Neural cell (in vitro differentiated cells): ENCODE data around the gene HMGXB4. TPM values are rescaled to one million over a fixed set of nuclear protein-coding genes. Genes with fewer than 3 reads are reported as not detected.

Experiments
- H2AFZ ChIP-seq: fragments of 200-600, 300-800 bp; sonication (generic), shearing (Covaris generic); 2 replicates; pipeline ENCODE4 v1.6.0; 2014; ENCODE audit warnings: low read depth, mild to moderate bottlenecking, antibody characterized with exemption, low read length, moderate library complexity
- H3F3A ChIP-seq: fragments of 200-600 bp; shearing (Covaris generic); 2 replicates; pipeline ENCODE4 v1.6.1; 2016; ENCODE audit warnings: mild to moderate bottlenecking, moderate library complexity, mixed read lengths, antibody characterized with exemption, low read length; ENCODE audit not compliant: insufficient read depth, poor library complexity, severe bottlenecking
- H3K27ac ChIP-seq: fragments of 200-600, 300-800 bp; sonication (generic), shearing (Covaris generic); 2 replicates; pipeline ENCODE4 v1.5.1; 2014; ENCODE audit warnings: mild to moderate bottlenecking, low read length, moderate library complexity
- H3K27me3 ChIP-seq: fragments of 300-800, 200-600 bp; sonication (generic), shearing (Covaris generic); 2 replicates; pipeline ENCODE4 v1.6.0; 2014; ENCODE audit warnings: mild to moderate bottlenecking, low read depth, low read length, moderate library complexity; ENCODE audit not compliant: insufficient read depth
- H3K36me3 ChIP-seq: fragments of 300-800, 200-600 bp; sonication (generic), shearing (Covaris generic); 2 replicates; pipeline ENCODE4 v1.5.1; 2014; ENCODE audit warnings: mild to moderate bottlenecking, antibody characterized with exemption, low read length, moderate library complexity; ENCODE audit not compliant: insufficient read depth
- H3K4me2 ChIP-seq: fragments of 300-800, 200-600 bp; sonication (generic), shearing (Covaris generic); 2 replicates; pipeline ENCODE4 v1.6.0; 2014; ENCODE audit warnings: mild to moderate bottlenecking, low read length
- H3K4me3 ChIP-seq: fragments of 300-800, 200-600 bp; sonication (generic), shearing (Covaris generic); 2 replicates; pipeline ENCODE4 v1.5.1; 2014; ENCODE audit warnings: mild to moderate bottlenecking, low read length, moderate library complexity
- H3K79me2 ChIP-seq: fragments of 200-600 bp; shearing (Covaris generic); replicated peaks from 2 replicates; pipeline ENCODE4 v1.6.0; 2014; ENCODE audit warnings: mild to moderate bottlenecking, low read length, moderate library complexity; ENCODE audit not compliant: insufficient read depth
- H3K9ac ChIP-seq: fragments of 300-800, 200-600 bp; sonication (generic), shearing (Covaris generic); 2 replicates; pipeline ENCODE4 v1.6.1; 2016; ENCODE audit warnings: mild to moderate bottlenecking, low read length, mixed read lengths
- H3K9me2 ChIP-seq: fragments of 200-600 bp; shearing (Covaris generic); 2 replicates; pipeline ENCODE4 v1.6.1; 2016; ENCODE audit warnings: mild to moderate bottlenecking, low read length, mixed read lengths; ENCODE audit not compliant: insufficient read depth
- H3K9me3 ChIP-seq: fragments of 200-600, 300-800 bp; sonication (generic), shearing (Covaris generic); 2 replicates; pipeline ENCODE4 v1.6.1; 2016; ENCODE audit warnings: mild to moderate bottlenecking, mixed run types, low read length, moderate library complexity, mixed read lengths
- H4K20me1 ChIP-seq: fragments of 200-600 bp; shearing (Covaris generic); 2 replicates; pipeline ENCODE4 v1.6.1; 2016; ENCODE audit warnings: mild to moderate bottlenecking, mixed run types; ENCODE audit not compliant: insufficient read depth
- EP300 ChIP-seq: fragments of 450-650 bp; conservative IDR thresholded peaks from 2 replicates; pipeline ENCODE4 v1.6.1; 2014; ENCODE audit warnings: antibody characterized with exemption, mild to moderate bottlenecking, moderate library complexity; ENCODE audit not compliant: poor library complexity, severe bottlenecking
- EZH2 ChIP-seq: fragments of 200-600, 300-800 bp; shearing (Covaris generic), sonication (generic); IDR thresholded peaks from 2 replicates; pipeline ENCODE4 v1.6.1; 2014; ENCODE audit warnings: antibody characterized with exemption, low read length, borderline replicate concordance, mild to moderate bottlenecking; ENCODE audit not compliant: insufficient read depth, poor library complexity, severe bottlenecking
- MXI1 ChIP-seq: fragments of 450-650 bp; conservative IDR thresholded peaks from 2 replicates; pipeline ENCODE4 v1.6.1; 2014; ENCODE audit warnings: antibody characterized with exemption, mild to moderate bottlenecking; ENCODE audit not compliant: poor library complexity, severe bottlenecking
- POLR2AphosphoS5 ChIP-seq: IDR thresholded peaks from 2 replicates; pipeline ENCODE4 v1.6.1; 2012
- RAD21 ChIP-seq: fragments of 450-650 bp; conservative IDR thresholded peaks from 2 replicates; pipeline ENCODE4 v1.6.1; 2014; ENCODE audit warnings: antibody characterized with exemption, mild to moderate bottlenecking, moderate library complexity
- REST ChIP-seq: IDR thresholded peaks from 2 replicates; pipeline ENCODE4 v1.6.1; 2012; ENCODE audit warnings: borderline replicate concordance
- SMC3 ChIP-seq: fragments of 450-650 bp; conservative IDR thresholded peaks from 2 replicates; pipeline ENCODE4 v1.6.1; 2014; ENCODE audit warnings: antibody characterized with exemption, mild to moderate bottlenecking, moderate library complexity; ENCODE audit not compliant: poor library complexity
- TAF1 ChIP-seq: IDR thresholded peaks from 2 replicates; pipeline ENCODE4 v1.6.1; 2012; ENCODE audit warnings: low read depth
- polyA plus RNA-seq: library from polyadenylated mRNA; depleted of rRNA; stranded (reverse); fragments of >200 nt; gene quantifications from 2 replicates; pipeline ENCODE4 v1.2.3, GENCODE V29; 2014
- TF ChIP-seq, protein P1 (sequence below): fragments of 450-650 bp; IDR thresholded peaks from 2 replicates; pipeline ENCODE4 v1.5.1; 2014; ENCODE audit warnings: antibody characterized with exemption, mild to moderate bottlenecking, moderate library complexity; ENCODE audit not compliant: poor library complexity, severe bottlenecking

Gene HMGXB4
- polyA plus RNA-seq, 1 donor from 2014 or later: 20.0 TPM

- Histone ChIP-seq H3K9me2 (no peaks in the 10 kb centered on the region), H3K27ac (no peak overlapping the region), H3K79me2 (no peaks in the 10 kb centered on the region), H2AFZ (no peak overlapping the region), H3K9me3 (no peaks in the 10 kb centered on the region), H3K4me3 (no peak overlapping the region), H3K36me3 (no peaks in the 10 kb centered on the region), H3F3A (no peaks in the 10 kb centered on the region), H3K27me3 (no peaks in the 10 kb centered on the region), H3K9ac (no peak overlapping the region), H3K4me2 (no peak overlapping the region), H4K20me1 (no peaks in the 10 kb centered on the region)
- no peak for TF ChIP-seq POLR2AphosphoS5
- no peak for TF ChIP-seq EP300
- TF ChIP-seq, protein P1, sequence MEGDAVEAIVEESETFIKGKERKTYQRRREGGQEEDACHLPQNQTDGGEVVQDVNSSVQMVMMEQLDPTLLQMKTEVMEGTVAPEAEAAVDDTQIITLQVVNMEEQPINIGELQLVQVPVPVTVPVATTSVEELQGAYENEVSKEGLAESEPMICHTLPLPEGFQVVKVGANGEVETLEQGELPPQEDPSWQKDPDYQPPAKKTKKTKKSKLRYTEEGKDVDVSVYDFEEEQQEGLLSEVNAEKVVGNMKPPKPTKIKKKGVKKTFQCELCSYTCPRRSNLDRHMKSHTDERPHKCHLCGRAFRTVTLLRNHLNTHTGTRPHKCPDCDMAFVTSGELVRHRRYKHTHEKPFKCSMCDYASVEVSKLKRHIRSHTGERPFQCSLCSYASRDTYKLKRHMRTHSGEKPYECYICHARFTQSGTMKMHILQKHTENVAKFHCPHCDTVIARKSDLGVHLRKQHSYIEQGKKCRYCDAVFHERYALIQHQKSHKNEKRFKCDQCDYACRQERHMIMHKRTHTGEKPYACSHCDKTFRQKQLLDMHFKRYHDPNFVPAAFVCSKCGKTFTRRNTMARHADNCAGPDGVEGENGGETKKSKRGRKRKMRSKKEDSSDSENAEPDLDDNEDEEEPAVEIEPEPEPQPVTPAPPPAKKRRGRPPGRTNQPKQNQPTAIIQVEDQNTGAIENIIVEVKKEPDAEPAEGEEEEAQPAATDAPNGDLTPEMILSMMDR: no peak
- no peak for TF ChIP-seq MXI1
- no peak for TF ChIP-seq EZH2
- no peak for TF ChIP-seq RAD21
- no peak for TF ChIP-seq TAF1
- no peak for TF ChIP-seq SMC3
- TF ChIP-seq REST: no peak
Observed at GRCh38 chr22:35220221-35220620, 37.1 kb upstream of the HMGXB4 start.

GRCh38 chr22:35225010-35225409 lies 32.3 kb upstream of the HMGXB4 start:
- no peak overlapping the region for H2AFZ ChIP-seq
- no peaks in the 10 kb centered on the region for H3K9me3 ChIP-seq
- no peaks in the 10 kb centered on the region for H3K27me3 ChIP-seq
- H3K4me2 ChIP-seq: no peak overlapping the region
- no peak overlapping the region for H3K27ac ChIP-seq
- H3K36me3 ChIP-seq: no peaks in the 10 kb centered on the region
- no peaks in the 10 kb centered on the region for H3F3A ChIP-seq
- H3K79me2 ChIP-seq: no peaks in the 10 kb centered on the region
- H3K9me2 ChIP-seq: no peaks in the 10 kb centered on the region
- H3K9ac ChIP-seq: no peak overlapping the region
- H4K20me1 ChIP-seq: no peaks in the 10 kb centered on the region
- no peak overlapping the region for H3K4me3 ChIP-seq
- no peak for TF ChIP-seq MXI1
- TF ChIP-seq POLR2AphosphoS5: peak; percentile 44
- no peak for TF ChIP-seq EP300
